NCI-H2196 treated with DMSO at 0.1 percent for 48 hours (cell line): ENCODE measurements around the gene RAB3B.
A peak's percentile ranks its signal among the peaks of the same experiment; 100 is the strongest.

Experiments used
- DNase-seq: peaks from one replicate; lab custom pipeline; 2025; ENCODE audit not compliant: unreplicated experiment; lab: John Stamatoyannopoulos, UW

The RAB3B gene

DNA sequence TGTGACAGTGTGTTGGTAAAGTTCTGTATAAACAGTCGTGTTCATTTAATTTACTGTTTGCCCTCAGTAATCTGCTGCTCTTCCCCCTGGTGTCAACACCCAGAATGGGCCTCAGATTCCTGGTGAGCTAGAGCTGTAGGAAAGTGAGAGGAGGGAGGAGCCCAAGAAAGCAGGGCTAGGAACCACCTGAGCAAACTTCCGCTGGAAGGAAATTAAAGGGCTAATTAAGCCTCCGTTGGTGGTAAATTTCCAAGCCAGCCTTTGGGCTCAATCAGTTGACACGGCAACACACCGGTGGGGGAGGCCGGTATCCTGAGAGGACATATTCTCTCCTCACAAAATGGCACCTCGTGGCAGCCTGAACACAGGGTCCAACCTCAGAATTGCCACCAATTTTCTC lies 32.9 kb downstream of the RAB3B start:
- DNase-seq: no peak

DNA sequence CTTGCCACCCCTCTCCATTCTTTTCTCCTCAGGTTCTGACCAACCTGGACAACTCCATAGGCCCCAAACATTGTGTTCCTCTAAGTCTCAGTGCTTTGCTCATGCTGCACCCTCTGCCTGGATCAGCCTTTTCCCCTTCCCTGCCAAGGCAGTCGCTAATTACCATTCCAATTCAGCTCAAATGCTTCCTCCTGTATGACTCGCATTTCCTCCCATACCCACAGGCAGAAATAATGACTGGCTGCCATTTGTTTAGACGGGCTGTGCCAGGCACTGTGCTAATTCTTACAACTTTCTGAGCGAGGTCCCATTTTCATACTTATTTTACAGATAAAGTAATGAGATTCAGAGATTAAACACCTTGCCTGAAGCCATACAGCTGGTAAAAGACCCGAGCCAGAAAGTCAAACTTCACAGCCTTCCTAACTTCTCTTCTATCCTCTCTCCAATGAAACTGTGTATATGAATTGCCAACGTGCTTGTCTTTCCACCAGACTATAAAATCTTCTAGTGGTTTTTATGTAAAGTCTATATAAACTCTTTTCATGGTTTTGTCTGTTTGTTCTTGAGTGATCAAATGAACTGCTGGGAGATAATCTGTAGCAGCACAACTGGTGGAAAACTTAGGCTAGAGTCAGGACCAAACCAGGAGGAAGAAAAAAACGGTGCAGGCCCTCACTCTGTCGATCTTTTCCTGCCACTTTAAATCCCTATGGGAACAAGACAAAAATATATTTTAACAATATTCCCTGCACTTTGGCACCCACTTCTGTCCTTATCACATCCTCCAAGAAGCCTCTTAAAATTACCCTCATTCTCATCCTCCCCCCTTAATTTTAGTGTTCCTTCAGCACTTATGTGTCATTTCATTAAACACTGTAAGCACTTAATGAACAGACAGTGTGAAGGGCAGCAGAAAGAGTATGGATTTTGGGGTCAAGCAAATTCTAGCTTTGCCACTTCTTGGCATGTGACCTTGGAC lies 33.7 kb downstream of the RAB3B start:
- DNase-seq: no peak

- peak; percentile 23 for DNase-seq
Measured at GRCh38 chr1:51955797-51956527, 34.5 kb downstream of the RAB3B start.

DNA sequence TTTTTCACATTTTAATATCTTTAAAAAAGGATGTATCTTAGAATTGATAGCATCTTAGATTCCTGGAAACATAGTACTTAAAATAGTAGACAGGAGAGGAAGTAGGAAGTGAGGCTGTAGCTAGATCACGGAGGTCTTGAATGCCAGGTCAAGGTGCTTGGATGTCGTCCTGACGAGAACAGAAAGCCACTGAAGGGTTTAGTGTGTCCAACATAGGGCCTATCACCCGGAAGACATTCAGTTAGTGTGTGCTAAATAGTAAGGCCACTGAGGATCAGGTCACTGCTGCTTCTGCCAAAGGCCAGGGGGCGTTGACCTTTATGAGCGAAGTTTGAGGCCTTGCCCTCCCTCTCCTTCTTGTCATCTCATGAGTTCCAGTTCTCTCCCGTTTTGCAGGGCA lies 35.7 kb downstream of the RAB3B start:
- no peak for DNase-seq

- no peak for DNase-seq
Measured at GRCh38 chr1:51953079-51953478, 37.4 kb downstream of the RAB3B start.

DNA sequence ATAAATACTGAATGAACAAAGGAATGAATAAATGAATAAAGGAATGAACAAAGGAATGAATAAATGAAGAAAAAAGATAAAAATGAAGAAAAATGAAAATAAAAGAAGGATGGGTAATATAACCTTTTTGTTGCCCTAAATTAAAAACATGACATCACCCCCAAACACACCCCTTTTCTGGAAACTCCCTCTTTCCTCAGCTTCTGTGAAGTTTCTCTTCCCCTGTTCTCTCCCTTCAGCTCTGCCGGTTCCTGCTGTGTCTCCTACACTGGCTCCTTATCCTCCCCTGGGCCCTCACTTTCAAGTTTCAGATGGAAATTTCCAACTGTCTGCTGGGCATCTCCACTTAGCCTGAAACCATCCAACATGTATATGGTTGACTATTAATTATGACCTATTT lies 37.9 kb downstream of the RAB3B start:
- no peak for DNase-seq

- no peak for DNase-seq
Measured at GRCh38 chr1:51950701-51951100, 39.8 kb downstream of the RAB3B start.

- no peak for DNase-seq
Measured at GRCh38 chr1:51949014-51949702, 41.3 kb downstream of the RAB3B start.

- DNase-seq: peak; percentile 59
Measured at GRCh38 chr1:51948491-51948915, 42.0 kb downstream of the RAB3B start.

- DNase-seq: no peak
Measured at GRCh38 chr1:51946300-51946699, 44.2 kb downstream of the RAB3B start.

DNA sequence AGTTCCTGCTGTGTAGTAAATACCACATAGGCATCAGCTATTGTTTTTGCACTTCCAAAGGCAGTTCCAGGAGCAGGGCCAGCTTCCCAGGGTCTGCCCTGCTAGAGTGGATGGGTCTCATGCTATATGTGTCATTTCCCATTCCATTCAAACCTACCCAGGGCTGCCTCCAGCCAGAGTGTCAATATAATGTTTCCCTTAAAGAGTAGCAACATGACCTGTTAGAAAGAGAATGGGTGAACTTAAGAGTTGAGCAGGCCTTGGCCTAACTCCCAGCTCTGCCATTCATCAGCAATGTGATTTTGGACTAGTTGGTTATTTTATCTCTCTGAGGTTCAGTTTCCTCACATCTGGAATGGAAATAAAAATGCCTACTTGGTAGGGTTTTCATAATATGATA lies 44.9 kb downstream of the RAB3B start:
- no peak for DNase-seq

DNA sequence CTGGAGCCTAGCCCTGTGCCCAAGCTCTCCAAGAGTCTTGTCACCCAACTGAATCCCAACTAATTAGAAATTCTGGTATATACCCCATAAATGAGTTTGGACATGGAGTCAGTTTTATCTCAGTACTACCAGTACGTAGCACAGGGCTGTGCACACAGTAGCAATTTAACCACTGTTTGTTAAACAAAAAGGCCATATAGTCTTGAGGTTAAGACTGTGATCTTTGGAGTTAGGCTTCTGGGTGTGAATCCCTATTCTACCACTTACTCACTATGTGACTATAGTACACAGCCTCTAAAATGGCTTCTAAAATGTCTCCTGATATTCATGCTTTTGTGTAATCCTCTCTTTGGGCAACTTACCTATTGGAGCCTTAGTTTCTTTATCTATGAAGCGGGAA lies 48.2 kb downstream of the RAB3B start:
- no peak for DNase-seq

DNA sequence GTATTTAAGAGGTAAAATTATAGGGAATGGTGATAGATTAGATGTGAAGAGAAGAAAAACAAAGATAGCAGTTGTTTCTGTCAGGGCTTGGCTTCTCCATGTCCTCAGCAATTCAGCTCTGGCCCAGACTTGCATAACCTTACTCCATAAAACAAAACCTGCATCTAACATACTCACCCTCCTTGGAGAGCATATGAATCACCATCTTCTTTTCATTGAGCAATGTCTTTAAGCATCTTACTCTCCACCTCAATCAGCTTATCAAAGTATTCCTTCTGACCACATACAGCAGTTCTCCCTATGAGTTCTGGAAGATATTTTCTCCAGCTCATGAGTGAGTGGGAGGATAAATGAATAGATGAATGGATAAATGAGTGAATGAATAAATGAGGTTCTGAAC lies 49.0 kb downstream of the RAB3B start:
- DNase-seq: no peak

DNA sequence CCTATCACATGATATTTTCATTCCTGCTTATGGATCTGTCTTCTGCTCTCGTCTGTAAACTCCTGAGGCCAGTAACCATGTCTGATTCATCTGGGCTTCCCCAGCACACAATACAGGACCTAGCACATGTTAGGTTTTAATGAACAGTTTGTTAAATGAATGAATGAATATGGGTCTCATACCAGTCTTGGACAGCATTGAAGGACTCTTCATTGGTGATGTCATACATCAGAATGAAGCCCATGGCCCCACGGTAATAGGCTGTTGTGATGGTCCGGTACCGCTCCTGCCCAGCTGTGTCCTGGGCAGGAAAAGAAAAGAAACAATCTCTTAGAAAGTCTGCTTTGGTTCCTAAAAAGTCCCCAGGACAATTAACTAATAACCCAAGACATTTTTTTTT lies 53.4 kb downstream of the RAB3B start:
- DNase-seq: no peak

DNA sequence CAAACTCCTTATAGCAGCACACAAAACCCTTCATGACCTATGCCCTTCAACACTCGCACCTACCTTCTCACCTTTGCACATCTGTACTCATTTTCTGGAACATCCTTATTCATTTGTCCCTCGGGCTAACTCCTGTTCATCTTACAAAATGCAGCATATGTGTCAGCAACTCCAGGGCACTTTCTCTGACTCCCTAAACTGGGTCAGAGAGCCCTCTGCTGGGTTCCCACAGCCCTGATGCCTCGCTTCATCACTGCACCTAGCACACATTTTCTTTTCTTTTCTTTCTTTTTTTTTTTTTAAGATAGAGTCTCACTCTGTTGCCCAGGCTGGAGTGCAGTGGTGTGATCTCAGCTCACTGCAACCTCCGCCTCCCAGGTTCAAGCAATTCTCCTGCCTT lies 54.0 kb downstream of the RAB3B start:
- no peak for DNase-seq

- DNase-seq: no peak
Measured at GRCh38 chr1:51933344-51933743, 57.2 kb downstream of the RAB3B start.

DNA sequence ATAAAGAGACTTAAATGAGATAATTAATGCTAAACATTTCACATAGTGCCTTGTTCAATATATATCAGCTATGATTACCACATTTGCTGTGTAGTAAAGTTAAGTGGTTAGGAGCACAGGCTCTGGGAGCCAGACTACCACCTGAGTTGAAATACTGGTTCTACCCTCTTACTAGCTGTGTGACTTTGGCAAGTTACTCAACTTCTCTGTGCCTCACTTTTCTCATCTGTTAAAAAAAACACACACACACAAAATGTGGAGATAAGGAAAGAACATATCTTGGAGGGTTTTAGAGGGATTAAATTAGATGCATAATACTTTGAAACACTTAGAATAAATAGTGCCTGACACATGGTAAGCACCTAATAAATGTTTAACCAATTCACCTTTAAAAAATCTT lies 60.2 kb downstream of the RAB3B start:
- DNase-seq: no peak

DNA sequence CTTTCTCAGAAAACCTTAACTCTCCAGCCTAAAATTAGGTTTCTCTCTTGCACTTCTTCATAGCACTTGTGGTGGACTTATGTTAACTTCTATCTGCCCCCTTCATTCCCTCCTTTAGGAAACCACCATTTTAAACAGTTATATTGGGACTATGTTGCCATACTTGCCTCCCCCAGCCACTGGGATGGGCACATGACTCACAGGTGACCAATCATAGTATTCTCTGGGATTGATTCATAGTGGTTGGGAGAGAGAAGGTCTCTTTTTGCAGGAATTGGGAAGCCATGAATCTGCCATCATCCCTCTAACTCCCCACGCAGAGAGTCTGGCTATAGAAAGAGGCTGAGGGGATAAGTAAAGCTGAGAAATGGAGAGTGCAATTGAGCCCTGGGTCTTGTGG lies 61.6 kb downstream of the RAB3B start:
- no peak for DNase-seq

DNA sequence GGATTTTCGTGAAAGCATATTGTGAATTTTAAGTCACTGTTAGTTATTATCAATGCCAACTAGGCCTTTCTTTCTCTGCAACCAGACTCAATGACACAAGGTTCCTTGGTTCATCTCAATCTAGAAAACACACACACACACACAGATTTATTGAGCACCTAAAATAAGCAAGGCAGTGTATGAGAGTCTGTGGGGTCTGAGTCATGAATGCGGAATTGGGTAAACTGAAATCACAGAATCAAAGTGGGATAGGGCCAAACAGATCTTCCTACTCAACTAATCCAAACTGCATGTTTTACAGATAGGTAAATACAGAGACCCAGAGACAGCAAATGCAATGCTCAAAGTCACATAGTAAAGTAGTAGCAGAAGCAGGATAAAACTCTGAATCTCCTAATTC lies 63.5 kb downstream of the RAB3B start:
- DNase-seq: no peak

DNA sequence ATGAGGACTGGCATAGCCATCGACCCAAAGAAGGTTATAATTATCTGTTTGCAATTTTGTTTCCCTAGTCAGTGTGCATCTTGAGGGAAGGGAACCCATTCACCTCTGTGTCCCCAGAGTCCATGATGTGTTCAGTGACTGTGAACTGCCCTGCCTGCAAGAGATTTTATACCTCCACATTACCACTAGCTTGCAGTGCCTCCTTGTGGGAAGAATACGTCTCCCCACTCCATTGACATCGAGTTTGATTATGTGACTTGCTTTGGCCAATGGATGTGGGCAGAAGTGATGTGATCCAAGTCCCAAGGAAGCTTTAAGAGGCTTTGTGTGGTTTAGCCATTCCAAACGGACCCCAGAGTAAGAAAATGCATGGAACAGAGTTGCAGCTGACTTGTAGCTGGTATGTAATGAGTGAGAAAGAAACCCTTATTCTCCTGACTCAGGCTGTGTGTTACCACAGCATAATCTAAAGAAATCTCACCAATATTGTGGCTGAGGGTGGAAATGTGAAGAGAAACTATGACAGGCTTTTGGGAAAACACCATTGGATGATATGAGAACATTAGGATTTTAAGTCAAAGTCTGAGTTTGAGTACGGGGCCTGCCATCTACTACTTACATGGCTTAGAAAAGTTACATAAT lies 64.2 kb downstream of the RAB3B start:
- DNase-seq: no peak

DNA sequence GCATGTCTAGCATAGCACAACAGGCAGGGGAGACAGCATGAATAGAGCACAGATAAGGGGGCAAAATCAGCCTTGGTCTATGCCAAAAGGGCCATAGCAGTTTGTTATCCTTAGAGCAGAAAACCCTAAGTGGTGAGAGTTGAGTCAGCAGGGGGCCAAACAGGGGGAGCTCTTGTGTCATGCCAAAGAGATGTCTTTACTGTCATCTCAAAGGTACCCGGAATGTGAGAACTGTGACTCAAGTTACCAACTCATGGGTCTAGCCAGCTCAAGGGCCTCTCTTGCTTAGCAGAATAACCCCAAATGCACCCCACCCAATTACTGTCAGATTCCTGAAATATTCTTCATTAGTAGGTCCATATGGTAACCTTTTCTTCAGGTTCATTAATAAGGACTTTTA lies 66.0 kb downstream of the RAB3B start:
- no peak for DNase-seq
